SU-DHL-6 (cell line): Measurements from ENCODE around the gene NFIC.

Experiments
- H2AFZ ChIP-seq: fragments of 200-600 bp; sonication (generic); 2 replicates; pipeline ENCODE4 v1.6.1; 2014; ENCODE audit warnings: low read depth, mild to moderate bottlenecking, moderate library complexity, mixed read lengths, antibody characterized with exemption, low read length; ENCODE audit not compliant: severe bottlenecking
- H3F3A ChIP-seq: fragments of 200-600 bp; shearing (Covaris generic); 2 replicates; pipeline ENCODE4 v1.6.0; 2016; ENCODE audit warnings: antibody characterized with exemption, mild to moderate bottlenecking; ENCODE audit not compliant: insufficient read depth
- H3K27ac ChIP-seq: fragments of 200-600 bp; sonication (generic); 2 replicates; pipeline ENCODE4 v1.5.1; 2016; ENCODE audit warnings: low read depth, mild to moderate bottlenecking, low read length, moderate library complexity, mixed read lengths
- H3K27me3 ChIP-seq: fragments of 200-600 bp; sonication (generic), shearing (Covaris generic); 2 replicates; pipeline ENCODE4 v1.6.0; 2014; ENCODE audit warnings: mild to moderate bottlenecking, low read length
- H3K36me3 ChIP-seq: fragments of 200-600 bp; sonication (generic); 2 replicates; pipeline ENCODE4 v1.6.1; 2014; ENCODE audit warnings: mild to moderate bottlenecking, low read length, mixed read lengths
- H3K4me2 ChIP-seq: fragments of 300-600, 200-600 bp; shearing (Covaris generic), sonication (generic); 2 replicates; pipeline ENCODE4 v1.6.0; 2014; ENCODE audit warnings: low read length, low read depth, mild to moderate bottlenecking; ENCODE audit not compliant: poor library complexity, severe bottlenecking
- H3K4me3 ChIP-seq: fragments of 200-600 bp; sonication (generic); 2 replicates; pipeline ENCODE4 v1.5.1; 2014; ENCODE audit warnings: antibody characterized with exemption, low read length, mild to moderate bottlenecking, mixed read lengths; ENCODE audit not compliant: insufficient read depth, poor library complexity, severe bottlenecking
- H3K79me2 ChIP-seq: fragments of 200-600 bp; sonication (generic); 2 replicates; pipeline ENCODE4 v1.6.1; 2014; ENCODE audit warnings: mild to moderate bottlenecking, low read length, moderate library complexity; ENCODE audit not compliant: insufficient read depth
- H3K9ac ChIP-seq: fragments of 200-600 bp; sonication (generic); 2 replicates; pipeline ENCODE4 v1.7.0; 2014; ENCODE audit warnings: mild to moderate bottlenecking, low read length
- H3K9me2 ChIP-seq: fragments of 200-600 bp; sonication (generic); replicated peaks from 2 replicates; pipeline ENCODE4 v1.6.1; 2014; ENCODE audit warnings: low read length; ENCODE audit not compliant: insufficient read depth
- H3K9me3 ChIP-seq: fragments of 200-600 bp; sonication (generic); 2 replicates; pipeline ENCODE4 v1.6.1; 2014; ENCODE audit warnings: low read length, mixed read lengths; ENCODE audit not compliant: insufficient read depth
- H4K20me1 ChIP-seq: fragments of 200-600 bp; sonication (generic); 2 replicates; pipeline ENCODE4 v1.6.1; 2014; ENCODE audit warnings: low read depth, mild to moderate bottlenecking, antibody characterized with exemption, low read length, moderate library complexity, mixed read lengths
- EZH2phosphoT487 ChIP-seq: fragments of 200-600 bp; sonication (generic), shearing (Covaris generic); conservative IDR thresholded peaks from 2 replicates; pipeline ENCODE4 v1.6.1; 2018; ENCODE audit warnings: mild to moderate bottlenecking, antibody characterized with exemption, low read length, moderate library complexity, mixed read lengths
- TF ChIP-seq, protein P1 (sequence below): fragments of 200-600 bp; sonication (generic); IDR thresholded peaks from one replicate; pipeline ENCODE4 v1.5.1; 2017; ENCODE audit warnings: antibody characterized with exemption, mild to moderate bottlenecking, low read length, moderate library complexity; ENCODE audit not compliant: insufficient read depth, poor library complexity, severe bottlenecking

Gene NFIC

DNA sequence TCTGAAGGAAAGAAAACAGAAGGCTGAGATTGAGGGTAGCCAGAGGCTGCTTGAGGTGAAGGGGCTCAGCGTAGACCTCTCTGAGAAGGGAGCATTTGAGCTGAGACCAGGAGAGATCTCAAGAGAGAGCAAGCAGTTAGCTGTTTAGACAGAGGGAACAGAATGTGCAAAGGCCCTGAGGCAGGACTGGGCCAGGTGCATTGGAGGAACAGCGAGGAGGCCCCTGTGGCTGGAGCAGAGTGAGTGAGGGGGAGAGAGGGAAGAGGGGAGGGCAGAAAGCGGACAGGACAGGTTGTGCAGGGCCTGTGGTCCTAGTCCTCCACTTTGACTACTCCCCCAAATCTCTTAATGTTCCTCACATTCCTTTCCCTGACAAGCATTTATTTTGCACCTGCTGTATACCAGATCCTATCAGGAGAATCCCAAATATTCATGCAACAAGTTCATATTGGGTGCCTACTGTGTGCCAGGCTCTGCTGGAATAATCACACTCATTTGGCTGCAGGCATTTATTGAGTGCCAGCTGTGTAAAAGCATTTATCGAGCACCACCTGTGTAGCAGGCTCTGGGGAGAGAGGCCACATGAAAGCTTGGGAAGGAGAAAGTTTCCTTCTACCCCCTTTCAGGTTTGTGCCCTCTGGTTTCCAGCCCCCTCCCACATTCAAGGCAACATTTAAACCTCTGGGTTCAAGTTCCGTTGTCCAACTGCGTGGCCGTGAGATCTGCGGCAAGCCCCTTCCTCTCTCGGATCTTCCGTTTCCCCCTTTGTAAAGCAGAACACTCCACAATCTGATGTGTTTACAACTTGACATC, 36.5 kb downstream of the NFIC start:
- Histone ChIP-seq H2AFZ (no peak overlapping the region), H3F3A (no peaks in the 10 kb centered on the region), H3K27ac (no peak overlapping the region), H3K9ac (no peak overlapping the region), H3K36me3 (no peaks in the 10 kb centered on the region), H3K9me3 (no peaks in the 10 kb centered on the region), H3K4me2 (no peak overlapping the region), H3K27me3 (no peaks in the 10 kb centered on the region), H3K9me2 (no peaks in the 10 kb centered on the region), H4K20me1 (no peaks in the 10 kb centered on the region), H3K79me2 (no peaks in the 10 kb centered on the region), H3K4me3 (no peak overlapping the region)
- TF ChIP-seq, protein P1, sequence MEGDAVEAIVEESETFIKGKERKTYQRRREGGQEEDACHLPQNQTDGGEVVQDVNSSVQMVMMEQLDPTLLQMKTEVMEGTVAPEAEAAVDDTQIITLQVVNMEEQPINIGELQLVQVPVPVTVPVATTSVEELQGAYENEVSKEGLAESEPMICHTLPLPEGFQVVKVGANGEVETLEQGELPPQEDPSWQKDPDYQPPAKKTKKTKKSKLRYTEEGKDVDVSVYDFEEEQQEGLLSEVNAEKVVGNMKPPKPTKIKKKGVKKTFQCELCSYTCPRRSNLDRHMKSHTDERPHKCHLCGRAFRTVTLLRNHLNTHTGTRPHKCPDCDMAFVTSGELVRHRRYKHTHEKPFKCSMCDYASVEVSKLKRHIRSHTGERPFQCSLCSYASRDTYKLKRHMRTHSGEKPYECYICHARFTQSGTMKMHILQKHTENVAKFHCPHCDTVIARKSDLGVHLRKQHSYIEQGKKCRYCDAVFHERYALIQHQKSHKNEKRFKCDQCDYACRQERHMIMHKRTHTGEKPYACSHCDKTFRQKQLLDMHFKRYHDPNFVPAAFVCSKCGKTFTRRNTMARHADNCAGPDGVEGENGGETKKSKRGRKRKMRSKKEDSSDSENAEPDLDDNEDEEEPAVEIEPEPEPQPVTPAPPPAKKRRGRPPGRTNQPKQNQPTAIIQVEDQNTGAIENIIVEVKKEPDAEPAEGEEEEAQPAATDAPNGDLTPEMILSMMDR = no peak
- no peak for TF ChIP-seq EZH2phosphoT487

- Histone ChIP-seq H4K20me1 (no peaks in the 10 kb centered on the region), H3K9ac (no peak overlapping the region), H3K27ac (no peak overlapping the region), H3F3A (no peaks in the 10 kb centered on the region), H3K4me2 (no peak overlapping the region), H3K4me3 (no peak overlapping the region), H3K36me3 (no peaks in the 10 kb centered on the region), H3K9me3 (no peaks in the 10 kb centered on the region), H2AFZ (no peak overlapping the region), H3K9me2 (no peaks in the 10 kb centered on the region), H3K79me2 (no peaks in the 10 kb centered on the region), H3K27me3 (no peaks in the 10 kb centered on the region)
- TF ChIP-seq, protein P1 = no peak
- no peak for TF ChIP-seq EZH2phosphoT487
These were observed 37.3 kb downstream of the NFIC start for GRCh38 chr19:3403489-3404323.

GRCh38 chr19:3404324-3405260, 38.2 kb downstream of the NFIC start:
- no peaks in the 10 kb centered on the region for H4K20me1 ChIP-seq
- no peak overlapping the region for H3K4me2 ChIP-seq
- H3K27me3 ChIP-seq = no peaks in the 10 kb centered on the region
- H2AFZ ChIP-seq = no peak overlapping the region
- no peak overlapping the region for H3K4me3 ChIP-seq
- H3K79me2 ChIP-seq = no peaks in the 10 kb centered on the region
- H3K9me3 ChIP-seq = no peaks in the 10 kb centered on the region
- no peaks in the 10 kb centered on the region for H3K9me2 ChIP-seq
- no peaks in the 10 kb centered on the region for H3F3A ChIP-seq
- H3K27ac ChIP-seq = no peak overlapping the region
- TF ChIP-seq, protein P1 = no peak
- TF ChIP-seq EZH2phosphoT487 = no peak
- no peak overlapping the region for H3K9ac ChIP-seq
- no peaks in the 10 kb centered on the region for H3K36me3 ChIP-seq
